GDM1 (cell line): Measurements from ENCODE around the gene GPC3.

Source experiments
- DNase-seq: peaks from one replicate; lab custom pipeline; 2025; lab: John Stamatoyannopoulos, UW

Gene GPC3

GRCh38 chrX:133685822-133686221 is 299.6 kb downstream of the GPC3 start:
- no peak for DNase-seq

GRCh38 chrX:133681897-133682296 is 303.5 kb downstream of the GPC3 start:
- no peak for DNase-seq

GRCh38 chrX:133681421-133681820 is 304.0 kb downstream of the GPC3 start:
- no peak for DNase-seq

GRCh38 chrX:133677123-133678063 is 308.0 kb downstream of the GPC3 start:
- no peak for DNase-seq

GRCh38 chrX:133676344-133677122 is 308.9 kb downstream of the GPC3 start:
- no peak for DNase-seq

- no peak for DNase-seq
Observed at GRCh38 chrX:133674726-133675470, 310.5 kb downstream of the GPC3 start.

- no peak for DNase-seq
Observed at GRCh38 chrX:133670383-133670782, 315.0 kb downstream of the GPC3 start.

GRCh38 chrX:133669214-133669613 is 316.2 kb downstream of the GPC3 start:
- no peak for DNase-seq

GRCh38 chrX:133668225-133668931 is 317.0 kb downstream of the GPC3 start:
- DNase-seq = no peak

- no peak for DNase-seq
Observed at GRCh38 chrX:133666256-133666655, 319.1 kb downstream of the GPC3 start.

- no peak for DNase-seq
Observed at GRCh38 chrX:133661962-133662839, 323.2 kb downstream of the GPC3 start.

GRCh38 chrX:133660281-133660680 is 325.1 kb downstream of the GPC3 start:
- DNase-seq = no peak

GRCh38 chrX:133658293-133658911 is 327.0 kb downstream of the GPC3 start:
- no peak for DNase-seq

- no peak for DNase-seq
Observed at GRCh38 chrX:133655275-133656265, 329.8 kb downstream of the GPC3 start.

- no peak for DNase-seq
Observed at GRCh38 chrX:133654811-133655210, 330.6 kb downstream of the GPC3 start.

GRCh38 chrX:133653358-133653757 is 332.0 kb downstream of the GPC3 start:
- DNase-seq = no peak

- no peak for DNase-seq
Observed at GRCh38 chrX:133652185-133652584, 333.2 kb downstream of the GPC3 start.

GRCh38 chrX:133650239-133650638 is 335.2 kb downstream of the GPC3 start:
- no peak for DNase-seq

- no peak for DNase-seq
Observed at GRCh38 chrX:133649651-133650050, 335.7 kb downstream of the GPC3 start.
